Small intestine (tissue), 7 donors: ENCODE measurements around the gene RAVER2. TPM values are rescaled to one million over a fixed set of nuclear protein-coding genes. Genes with fewer than 3 reads are reported as not detected.
"Not testable (repeated sequence)": the region's sequence is repeated elsewhere in the genome, so short reads cannot be mapped to it uniquely, and the experiment has no call there.

ENCODE experiments used
- DNase-seq, 2 donors: peaks; one replicate each; pipeline versions ENCODE4 v3.0.0 to v3.0.0-alpha.2; 2013
- FAIRE-seq: peaks from 2 replicates; lab custom pipeline; 2012; peaks lifted over from hg19 to GRCh38; lab: Jason Lieb, UNC
- H3K27ac ChIP-seq, 3 donors: one replicate each; pipeline ENCODE4 v1.5.1; 2013; ENCODE audit warnings: low read length in 2 of 3, mild to moderate bottlenecking in 2 of 3, control low read depth in 1 of 3, inconsistent platforms in 1 of 3, low read depth in 1 of 3, moderate library complexity in 1 of 3
- H3K27me3 ChIP-seq, 3 donors: one replicate each; pipeline ENCODE4 v1.6.1; 2013; ENCODE audit warnings: low read length in 3 of 3, inconsistent platforms in 1 of 3; ENCODE audit not compliant: control insufficient read depth in 3 of 3, insufficient read depth in 3 of 3
- H3K36me3 ChIP-seq, 3 donors: one replicate each; pipeline ENCODE4 v1.6.1; 2013; ENCODE audit warnings: low read length in 3 of 3, inconsistent platforms in 1 of 3, low read depth in 1 of 3, mild to moderate bottlenecking in 1 of 3, moderate library complexity in 1 of 3; ENCODE audit not compliant: control insufficient read depth in 3 of 3, insufficient read depth in 2 of 3
- H3K4me1 ChIP-seq, 3 donors: one replicate each; pipeline ENCODE4 v1.6.1; 2013; ENCODE audit warnings: low read length in 2 of 3, inconsistent platforms in 1 of 3, low read depth in 1 of 3, mild to moderate bottlenecking in 1 of 3, moderate library complexity in 1 of 3; ENCODE audit not compliant: control insufficient read depth in 3 of 3, insufficient read depth in 2 of 3
- H3K4me3 ChIP-seq, 3 donors: one replicate each; pipeline ENCODE4 v1.5.1; 2013; ENCODE audit warnings: low read length in 3 of 3, control low read depth in 1 of 3, inconsistent platforms in 1 of 3, low read depth in 1 of 3, mild to moderate bottlenecking in 1 of 3, moderate library complexity in 1 of 3
- H3K9me3 ChIP-seq, 2 donors: one replicate each; pipeline ENCODE4 v1.6.1; 2013; ENCODE audit warnings: low read depth in 1 of 2, low read length in 1 of 2; ENCODE audit not compliant: control insufficient read depth in 2 of 2, insufficient read depth in 1 of 2
- WGBS, 3 donors: extraction: QIAGEN DNeasy Blood & Tissue Kit; methylation state at CpG; one replicate each; pipeline ENCODE4 v1.1.7; 2013; 5-methylcytosine and 5-hydroxymethylcytosine counted together
- polyA plus RNA-seq, 4 donors: library from polyadenylated mRNA; stranded (reverse) in 3 of 4; unstranded in 1 of 4; fragments of 200-250 nt in 3 of 4; fragments of 120-200 nt in 1 of 4; gene quantifications; one replicate each; pipeline versions ENCODE4 v1.2.1 to v1.2.3, GENCODE V29; 2013
- donor health status: healthy with polysubstance abuse.
- donor health status: control.
- donor health status: control.
- donor health status: Bipolar disorder and iron deficiency.
- donor health status: healthy.

Gene RAVER2
- polyA plus RNA-seq, 4 donors: 15.3 to 45.4 (median 30.8) TPM

GRCh38 chr1:64769482-64769881 is 24.6 kb downstream of the RAVER2 start:
- peak overlapping the region in 1 of 3 donors; percentile 20 for H3K27ac ChIP-seq
- H3K4me3 ChIP-seq: no peak overlapping the region
- DNase-seq (no peak), FAIRE-seq (no peak)
- H3K4me1 ChIP-seq: peaks cover 0 to 5% (median 2%) of the 10 kb centered on the region in 3 donors
- H3K27me3 ChIP-seq: no peaks in the 10 kb centered on the region
- H3K36me3 ChIP-seq: peaks cover 0 to 2% (median 0%) of the 10 kb centered on the region in 3 donors
- peaks cover 0 to 3% of the 10 kb centered on the region in 2 donors for H3K9me3 ChIP-seq
- WGBS, 3 donors: 30 to 51% (median 48%) methylated on average over 1 of the region's 1 CpG

GRCh38 chr1:64769971-64770370 is 25.1 kb downstream of the RAVER2 start:
- Histone ChIP-seq H3K4me3 (no peak overlapping the region), H3K27me3 (no peaks in the 10 kb centered on the region), H3K36me3 (peaks cover 0 to 2% (median 0%) of the 10 kb centered on the region in 3 donors), H3K27ac (no peak overlapping the region), H3K9me3 (peaks cover 0 to 3% of the 10 kb centered on the region in 2 donors), H3K4me1 (peaks cover 0 to 5% (median 2%) of the 10 kb centered on the region in 3 donors)
- DNase-seq (no peak), FAIRE-seq (no peak)
- WGBS, 3 donors: 92 to 100% (median 95%) methylated on average over 2 of the region's 2 CpGs

GRCh38 chr1:64773306-64773705 is 28.4 kb downstream of the RAVER2 start:
- not testable (repeated sequence) for H3K4me1 ChIP-seq, FAIRE-seq, H3K4me3 ChIP-seq, DNase-seq, H3K9me3 ChIP-seq, H3K27ac ChIP-seq, H3K36me3 ChIP-seq, H3K27me3 ChIP-seq
- 80 to 92% (median 83%) methylated on average over 3 of the region's 3 CpGs for WGBS, 3 donors

- peaks cover 0 to 2% (median 0%) of the 10 kb centered on the region in 3 donors for H3K4me1 ChIP-seq
- no peaks in the 10 kb centered on the region for H3K27me3 ChIP-seq
- peaks cover 0 to 3% of the 10 kb centered on the region in 2 donors for H3K9me3 ChIP-seq
- H3K36me3 ChIP-seq: no peaks in the 10 kb centered on the region
- DNase-seq (no peak), FAIRE-seq (no peak)
- no peak overlapping the region for H3K27ac ChIP-seq
- H3K4me3 ChIP-seq: no peak overlapping the region
- WGBS, 3 donors: 78 to 82% (median 79%) methylated on average over 3 of the region's 3 CpGs
These were observed 30.2 kb downstream of the RAVER2 start for GRCh38 chr1:64775113-64775512.

GRCh38 chr1:64782044-64782443 is 37.2 kb downstream of the RAVER2 start:
- H3K27me3 ChIP-seq, DNase-seq, H3K4me3 ChIP-seq, H3K36me3 ChIP-seq, FAIRE-seq, H3K9me3 ChIP-seq, H3K27ac ChIP-seq, H3K4me1 ChIP-seq: not testable (repeated sequence)
- 88 to 99% (median 92%) methylated on average over 6 of the region's 6 CpGs for WGBS, 3 donors

GRCh38 chr1:64782848-64783247 is 38.0 kb downstream of the RAVER2 start:
- not testable (repeated sequence) for FAIRE-seq, H3K4me3 ChIP-seq, H3K4me1 ChIP-seq, H3K9me3 ChIP-seq, H3K27me3 ChIP-seq, DNase-seq, H3K27ac ChIP-seq
- 90 to 96% (median 92%) methylated on average over 5 of the region's 5 CpGs for WGBS, 3 donors
- peaks cover 0 to 10% (median 3%) of the 10 kb centered on the region in 3 donors for H3K36me3 ChIP-seq

- Histone ChIP-seq H3K36me3 (peaks cover 4 to 14% (median 11%) of the 10 kb centered on the region in 3 donors), H3K9me3 (peaks cover 2 to 13% of the 10 kb centered on the region in 2 donors), H3K4me1 (no peaks in the 10 kb centered on the region), H3K4me3 (no peak overlapping the region), H3K27me3 (no peaks in the 10 kb centered on the region), H3K27ac (no peak overlapping the region)
- WGBS, 3 donors: 89 to 94% (median 93%) methylated on average over 2 of the region's 2 CpGs
- FAIRE-seq (no peak), DNase-seq (no peak)
These were observed 46.1 kb downstream of the RAVER2 start for GRCh38 chr1:64790832-64791487.

- Histone ChIP-seq H3K4me1 (peaks cover 0 to 6% (median 0%) of the 10 kb centered on the region in 3 donors), H3K4me3 (no peak overlapping the region), H3K27me3 (no peaks in the 10 kb centered on the region), H3K27ac (peak overlapping the region in 1 of 3 donors; percentile 47), H3K36me3 (peaks cover 0 to 4% (median 0%) of the 10 kb centered on the region in 3 donors), H3K9me3 (no peaks in the 10 kb centered on the region)
- FAIRE-seq: peak; percentile 64
- peak; percentile 61 to 81 for DNase-seq
These were observed 54.0 kb downstream of the RAVER2 start for GRCh38 chr1:64798872-64799271.
